Loucy (cell line): ENCODE results near the gene MLYCD.

Experiments
- H2AFZ ChIP-seq: fragments of 200-600 bp; sonication (generic); 2 replicates; pipeline ENCODE4 v1.6.0; 2016; ENCODE audit warnings: antibody characterized with exemption, mild to moderate bottlenecking, low read length, moderate library complexity
- H3F3A ChIP-seq: fragments of 200-600 bp; 2 replicates; pipeline ENCODE4 v1.6.0; 2016; ENCODE audit warnings: antibody characterized with exemption, low read depth, mild to moderate bottlenecking
- H3K27me3 ChIP-seq: fragments of 200-600 bp; sonication (generic); 2 replicates; pipeline ENCODE4 v1.6.1; 2014; ENCODE audit warnings: low read length, mild to moderate bottlenecking; ENCODE audit not compliant: insufficient read depth, poor library complexity, severe bottlenecking
- H3K36me3 ChIP-seq: fragments of 200-600 bp; sonication (generic); 2 replicates; pipeline ENCODE4 v1.6.1; 2016; ENCODE audit warnings: low read length; ENCODE audit not compliant: insufficient read depth
- H3K4me1 ChIP-seq: fragments of 200-600 bp; sonication (generic); 2 replicates; pipeline ENCODE4 v1.5.1; 2014; ENCODE audit warnings: low read length, mild to moderate bottlenecking; ENCODE audit not compliant: insufficient read depth, poor library complexity, severe bottlenecking
- H3K4me2 ChIP-seq: fragments of 200-600 bp; sonication (generic); 2 replicates; pipeline ENCODE4 v1.6.0; 2014; ENCODE audit warnings: antibody characterized with exemption, low read length, low read depth, mild to moderate bottlenecking; ENCODE audit not compliant: poor library complexity, severe bottlenecking
- H3K4me3 ChIP-seq: fragments of 200-600 bp; sonication (generic); 2 replicates; pipeline ENCODE4 v1.5.1; 2014; ENCODE audit warnings: low read length, mild to moderate bottlenecking, mixed read lengths; ENCODE audit not compliant: poor library complexity, severe bottlenecking
- H3K79me2 ChIP-seq: fragments of 200-600 bp; sonication (generic); 2 replicates; pipeline ENCODE4 v1.6.1; 2014; ENCODE audit warnings: low read length; ENCODE audit not compliant: insufficient read depth
- H3K9ac ChIP-seq: fragments of 200-600 bp; sonication (generic); 2 replicates; pipeline ENCODE4 v1.6.0; 2014; ENCODE audit warnings: mild to moderate bottlenecking, low read depth, low read length, moderate library complexity; ENCODE audit not compliant: poor library complexity, severe bottlenecking
- H3K9me2 ChIP-seq: fragments of 200-600 bp; sonication (generic); replicated peaks from 2 replicates; pipeline ENCODE4 v1.6.1; 2016; ENCODE audit warnings: low read depth, low read length, mixed read lengths
- H3K9me3 ChIP-seq: fragments of 200-600 bp; sonication (generic); 2 replicates; pipeline ENCODE4 v1.6.1; 2014; ENCODE audit warnings: mild to moderate bottlenecking, antibody characterized with exemption, low read length, low read depth; ENCODE audit not compliant: insufficient read depth
- H4K20me1 ChIP-seq: fragments of 200-600 bp; sonication (generic); 2 replicates; pipeline ENCODE4 v1.6.0; 2014; ENCODE audit warnings: antibody characterized with exemption, low read length, mild to moderate bottlenecking; ENCODE audit not compliant: insufficient read depth, poor library complexity, severe bottlenecking
- CTCF ChIP-seq: fragments of 200-600 bp; sonication (generic); conservative IDR thresholded peaks from 2 replicates; pipeline ENCODE4 v1.5.1; 2014; ENCODE audit warnings: mild to moderate bottlenecking, antibody characterized with exemption, low read length
- EZH2phosphoT487 ChIP-seq: fragments of 200-600 bp; IDR thresholded peaks from 2 replicates; pipeline ENCODE4 v1.6.1; 2018; ENCODE audit warnings: antibody characterized with exemption, mild to moderate bottlenecking, moderate library complexity, borderline replicate concordance

The MLYCD gene

GRCh38 chr16:83915491-83915890 is 16.6 kb downstream of the MLYCD start:
- Histone ChIP-seq H2AFZ (no peak overlapping the region), H3K9me2 (no peaks in the 10 kb centered on the region), H3K9me3 (no peaks in the 10 kb centered on the region), H3F3A (no peaks in the 10 kb centered on the region), H3K4me2 (no peak overlapping the region), H3K9ac (no peak overlapping the region), H3K79me2 (no peaks in the 10 kb centered on the region), H3K27me3 (no peaks in the 10 kb centered on the region), H3K4me3 (no peak overlapping the region), H3K36me3 (peaks cover 58% of the 10 kb centered on the region; the same call in 1 of the 2 replicates), H3K4me1 (no peaks in the 10 kb centered on the region), H4K20me1 (no peaks in the 10 kb centered on the region)
- TF ChIP-seq CTCF (no peak), EZH2phosphoT487 (no peak)

GRCh38 chr16:83917152-83918120 is 18.5 kb downstream of the MLYCD start:
- H3K27me3 ChIP-seq: no peaks in the 10 kb centered on the region
- TF ChIP-seq EZH2phosphoT487 (no peak), CTCF (no peak)
- no peak overlapping the region for H3K4me2 ChIP-seq
- H3K79me2 ChIP-seq: no peaks in the 10 kb centered on the region
- H3K36me3 ChIP-seq: peaks cover 52% of the 10 kb centered on the region; the same call in 1 of the 2 replicates
- H3K9me2 ChIP-seq: no peaks in the 10 kb centered on the region
- H3K9me3 ChIP-seq: no peaks in the 10 kb centered on the region
- H3K9ac ChIP-seq: no peak overlapping the region
- no peaks in the 10 kb centered on the region for H3F3A ChIP-seq
- no peak overlapping the region for H3K4me3 ChIP-seq
- no peaks in the 10 kb centered on the region for H4K20me1 ChIP-seq
- no peak overlapping the region for H2AFZ ChIP-seq
- no peaks in the 10 kb centered on the region for H3K4me1 ChIP-seq

- no peak overlapping the region for H2AFZ ChIP-seq
- H3K27me3 ChIP-seq: no peaks in the 10 kb centered on the region
- peaks cover 31% of the 10 kb centered on the region; the same call in 1 of the 2 replicates for H3K36me3 ChIP-seq
- H3K9me2 ChIP-seq: no peaks in the 10 kb centered on the region
- H3K4me2 ChIP-seq: no peak overlapping the region
- no peaks in the 10 kb centered on the region for H3K4me1 ChIP-seq
- H3K9ac ChIP-seq: no peak overlapping the region
- H3K4me3 ChIP-seq: no peak overlapping the region
- H3K79me2 ChIP-seq: no peaks in the 10 kb centered on the region
- H3F3A ChIP-seq: no peaks in the 10 kb centered on the region
- no peaks in the 10 kb centered on the region for H4K20me1 ChIP-seq
- no peaks in the 10 kb centered on the region for H3K9me3 ChIP-seq
- no peak for TF ChIP-seq CTCF
- no peak for TF ChIP-seq EZH2phosphoT487
Measured at GRCh38 chr16:83920894-83921491, 22.1 kb downstream of the MLYCD start.
